AG09309 (cell line): ENCODE results near the gene BICRA.
"Not testable (repeated sequence)": the region's sequence is repeated elsewhere in the genome, so short reads cannot be mapped to it uniquely, and the experiment has no call there.

ENCODE experiments used
- DNase-seq: peaks from one replicate; pipeline ENCODE4 v3.0.0-alpha.2; 2010; ENCODE audit warnings: low read depth
- H3K4me3 ChIP-seq: 2 replicates; pipeline ENCODE4 v1.5.1; 2011; ENCODE audit warnings: mild to moderate bottlenecking, low read depth, low read length, moderate library complexity; ENCODE audit not compliant: control insufficient read depth
- TF ChIP-seq, protein P1 (sequence below): IDR thresholded peaks from 2 replicates; pipeline ENCODE4 v1.5.1; 2011; ENCODE audit warnings: mild to moderate bottlenecking, low read depth, low read length, inconsistent platforms; ENCODE audit not compliant: insufficient read depth, control insufficient read depth; ENCODE audit errors: missing control alignments

Gene BICRA

DNA sequence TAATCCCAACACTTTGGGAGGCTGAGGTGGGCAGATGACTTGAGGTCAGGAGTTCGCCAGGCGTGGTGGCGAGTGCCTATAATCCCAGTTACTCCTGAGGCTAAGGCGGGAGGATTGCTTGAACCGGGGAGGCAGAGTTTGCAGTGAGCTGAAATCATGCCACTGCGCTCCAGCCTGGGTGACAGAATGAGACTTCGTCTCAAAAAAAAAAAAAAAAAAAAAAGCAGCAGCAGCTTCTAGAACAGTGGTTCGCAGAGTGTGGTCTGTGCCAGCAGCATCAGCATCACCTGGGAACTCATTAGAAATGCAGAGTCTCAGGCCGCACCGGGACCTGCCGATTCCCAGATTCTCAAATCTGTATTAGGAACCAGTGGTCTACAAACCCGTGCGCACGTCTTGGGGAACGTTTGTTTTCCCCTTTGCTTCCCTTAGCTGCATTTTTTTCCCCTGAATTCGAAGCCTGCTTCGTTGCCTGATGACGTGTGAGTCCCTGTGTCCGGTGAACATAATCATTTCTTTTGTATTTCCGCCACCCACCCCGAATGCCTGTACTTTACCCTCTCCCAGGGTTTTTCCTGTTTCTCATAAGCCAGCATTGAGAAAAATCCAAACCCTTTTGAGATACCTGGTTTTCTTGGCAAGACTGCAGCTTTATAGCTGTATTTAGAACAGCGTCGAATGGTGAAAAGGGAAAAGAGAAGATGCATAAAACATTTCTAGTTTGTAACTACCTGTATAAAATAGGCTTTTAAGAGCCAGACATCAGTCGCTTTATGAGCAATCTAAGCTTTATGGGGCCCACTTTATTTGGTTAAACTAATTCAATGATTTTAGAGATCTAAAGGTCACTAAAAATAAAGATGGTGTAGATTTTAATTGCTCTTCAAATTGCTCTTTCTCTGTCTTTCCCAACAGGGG is 49.8 kb downstream of the BICRA start:
- no peak overlapping the region for H3K4me3 ChIP-seq
- no peak for DNase-seq
- TF ChIP-seq, protein P1, sequence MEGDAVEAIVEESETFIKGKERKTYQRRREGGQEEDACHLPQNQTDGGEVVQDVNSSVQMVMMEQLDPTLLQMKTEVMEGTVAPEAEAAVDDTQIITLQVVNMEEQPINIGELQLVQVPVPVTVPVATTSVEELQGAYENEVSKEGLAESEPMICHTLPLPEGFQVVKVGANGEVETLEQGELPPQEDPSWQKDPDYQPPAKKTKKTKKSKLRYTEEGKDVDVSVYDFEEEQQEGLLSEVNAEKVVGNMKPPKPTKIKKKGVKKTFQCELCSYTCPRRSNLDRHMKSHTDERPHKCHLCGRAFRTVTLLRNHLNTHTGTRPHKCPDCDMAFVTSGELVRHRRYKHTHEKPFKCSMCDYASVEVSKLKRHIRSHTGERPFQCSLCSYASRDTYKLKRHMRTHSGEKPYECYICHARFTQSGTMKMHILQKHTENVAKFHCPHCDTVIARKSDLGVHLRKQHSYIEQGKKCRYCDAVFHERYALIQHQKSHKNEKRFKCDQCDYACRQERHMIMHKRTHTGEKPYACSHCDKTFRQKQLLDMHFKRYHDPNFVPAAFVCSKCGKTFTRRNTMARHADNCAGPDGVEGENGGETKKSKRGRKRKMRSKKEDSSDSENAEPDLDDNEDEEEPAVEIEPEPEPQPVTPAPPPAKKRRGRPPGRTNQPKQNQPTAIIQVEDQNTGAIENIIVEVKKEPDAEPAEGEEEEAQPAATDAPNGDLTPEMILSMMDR: no peak

DNA sequence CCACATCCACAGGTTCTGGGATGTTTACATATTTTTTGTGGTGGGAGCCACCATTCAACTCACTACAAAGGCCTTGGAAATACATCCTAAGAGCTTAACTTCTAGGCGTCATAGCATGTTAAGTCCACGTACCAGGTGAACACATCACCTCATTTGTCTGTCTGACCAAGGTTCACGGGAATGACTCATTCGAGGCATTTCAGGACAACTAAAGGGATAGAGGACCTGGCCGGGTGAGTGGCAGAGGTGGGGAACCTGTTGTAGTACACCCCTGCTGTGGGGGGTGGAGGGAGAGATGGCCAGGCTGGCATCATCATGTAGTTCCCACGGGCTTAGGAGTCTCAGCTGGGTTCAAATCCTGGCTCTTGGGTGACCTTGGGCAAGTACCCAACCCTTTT is 51.5 kb downstream of the BICRA start:
- no peak for DNase-seq
- TF ChIP-seq, protein P1: no peak

GRCh38 chr19:47661161-47661560 is 52.2 kb downstream of the BICRA start:
- DNase-seq: no peak
- TF ChIP-seq, protein P1: no peak
- no peak overlapping the region for H3K4me3 ChIP-seq

More for the DNA sequence above, 51.5 kb downstream of the BICRA start:
- H3K4me3 ChIP-seq: no peak overlapping the region

DNA sequence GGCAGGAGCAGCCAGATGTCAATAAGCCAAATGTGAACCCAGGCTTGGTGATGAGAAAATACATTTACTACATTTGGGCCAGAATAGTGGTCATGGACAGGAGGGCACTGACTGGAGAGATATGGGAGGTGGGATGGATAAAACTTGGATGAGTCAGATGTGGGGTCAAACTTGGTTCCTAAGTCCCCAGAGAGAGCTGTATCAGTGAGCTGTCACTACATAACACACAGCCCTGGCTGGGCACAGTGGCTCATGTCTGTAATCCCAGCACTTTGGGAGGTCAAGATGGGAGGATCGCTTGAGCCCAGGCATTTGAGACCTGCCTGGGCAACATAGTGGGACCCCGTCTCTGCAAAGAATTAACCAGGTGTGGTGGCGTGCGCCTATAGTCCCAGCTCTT is 52.7 kb downstream of the BICRA start:
- TF ChIP-seq, protein P1: no peak
- DNase-seq: no peak
- no peak overlapping the region for H3K4me3 ChIP-seq

DNA sequence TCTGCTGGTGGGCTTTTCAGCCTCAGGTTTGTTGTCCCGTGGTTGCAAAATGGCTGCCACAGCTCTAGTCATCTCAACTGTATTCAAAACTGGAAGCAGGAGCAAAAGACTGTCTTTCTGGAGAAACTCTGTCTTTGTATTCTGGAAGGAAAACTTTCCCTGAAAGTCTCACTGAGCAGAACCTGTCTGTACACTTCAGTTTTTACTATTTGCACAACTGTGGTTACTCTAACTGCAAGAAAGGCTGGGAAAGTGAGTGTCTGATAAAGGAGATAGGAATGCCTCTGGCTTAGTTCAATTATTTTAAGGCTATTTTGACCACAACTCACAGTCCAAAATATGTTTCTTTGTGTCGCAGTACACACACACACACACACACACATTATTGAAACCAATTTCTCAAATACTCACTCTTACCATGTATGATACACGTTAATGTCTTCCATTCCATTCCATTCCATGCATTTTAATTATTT is 54.5 kb downstream of the BICRA start:
- H3K4me3 ChIP-seq: no peak overlapping the region
- peak; percentile 95 for DNase-seq
- TF ChIP-seq, protein P1: no peak

GRCh38 chr19:47663911-47664771 is 55.2 kb downstream of the BICRA start:
- TF ChIP-seq, protein P1: no peak
- H3K4me3 ChIP-seq: no peak overlapping the region
- peak; percentile 99 for DNase-seq

DNA sequence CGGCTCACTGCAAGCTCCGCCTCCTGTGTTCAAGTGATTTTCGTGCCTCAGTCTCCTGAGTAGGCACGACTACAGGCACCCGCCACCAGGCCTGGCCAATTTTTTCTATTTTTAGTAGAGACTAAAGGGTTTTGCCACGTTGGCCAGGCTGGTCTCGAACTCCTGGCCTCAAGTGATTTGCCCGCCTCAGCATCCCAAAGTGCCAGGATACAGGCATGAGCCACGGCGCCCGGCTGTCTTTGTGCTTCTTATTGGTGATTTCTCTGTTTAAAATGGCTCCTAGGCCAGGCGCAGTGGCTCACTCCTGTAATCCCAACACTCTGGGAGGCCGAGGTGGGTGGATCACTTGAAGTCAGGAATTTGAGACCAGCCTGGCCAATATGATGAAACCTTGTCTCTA is 59.6 kb downstream of the BICRA start:
- H3K4me3 ChIP-seq, DNase-seq: not testable (repeated sequence)
